SH-SY5Y (cell line): ENCODE measurements around the gene PPL.

Experiments used
- GATA2 ChIP-seq: IDR thresholded peaks from 2 replicates; pipeline ENCODE4 v1.6.1; 2011; ENCODE audit warnings: mild to moderate bottlenecking, low read depth, low read length
- GATA3 ChIP-seq: IDR thresholded peaks from 2 replicates; pipeline ENCODE4 v1.6.1; 2011; ENCODE audit warnings: low read depth, mild to moderate bottlenecking, low read length, moderate library complexity

PPL gene

DNA sequence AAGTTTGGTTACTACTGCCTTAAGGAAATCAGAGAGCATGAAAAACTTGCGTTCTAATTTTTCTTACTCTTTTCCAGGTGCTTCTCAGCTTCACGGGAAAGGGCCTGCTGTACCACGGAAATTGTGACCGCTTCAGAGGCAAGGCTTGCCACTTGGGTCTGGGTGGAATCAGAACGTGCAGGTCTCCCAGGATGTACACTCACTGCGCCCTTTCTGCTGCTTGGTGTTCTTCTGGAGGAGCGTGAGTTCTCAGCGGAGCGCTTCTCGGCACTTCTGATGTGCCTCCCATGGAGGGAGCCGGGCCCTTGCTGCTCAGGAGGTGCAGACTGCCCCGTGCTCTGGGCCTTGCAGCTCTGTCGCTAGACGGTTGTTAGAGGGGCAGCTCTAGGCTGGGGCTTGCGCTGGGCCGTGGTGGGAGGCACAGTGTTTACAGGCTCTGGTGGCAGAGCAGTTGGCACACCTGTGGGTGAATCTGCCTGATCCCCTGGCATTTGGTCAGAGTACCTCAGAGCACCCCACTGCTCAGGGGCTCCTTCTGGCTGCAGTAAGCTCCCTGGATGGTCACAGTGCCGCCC, 56.9 kb downstream of the PPL start:
- TF ChIP-seq GATA2 (no peak), GATA3 (no peak)

DNA sequence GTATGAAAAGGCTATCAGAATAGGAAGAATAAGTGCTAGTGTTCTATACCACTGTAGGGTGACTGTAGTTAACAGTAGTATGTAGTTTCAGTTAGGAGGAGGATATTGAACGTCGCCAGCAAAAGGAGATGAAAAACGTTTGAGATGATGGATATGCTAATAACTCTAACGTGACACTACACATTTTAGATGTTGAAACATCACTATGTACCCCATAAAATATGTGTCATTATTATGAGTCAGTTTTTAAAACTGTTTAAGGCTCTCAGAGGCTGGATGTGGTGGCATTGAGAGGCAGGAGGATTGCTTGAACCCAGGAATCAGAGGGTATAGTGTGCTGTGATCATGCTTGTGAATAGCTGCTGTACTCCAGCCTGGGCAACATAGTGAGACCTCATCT, 57.9 kb downstream of the PPL start:
- no peak for TF ChIP-seq GATA2
- TF ChIP-seq GATA3 = no peak

DNA sequence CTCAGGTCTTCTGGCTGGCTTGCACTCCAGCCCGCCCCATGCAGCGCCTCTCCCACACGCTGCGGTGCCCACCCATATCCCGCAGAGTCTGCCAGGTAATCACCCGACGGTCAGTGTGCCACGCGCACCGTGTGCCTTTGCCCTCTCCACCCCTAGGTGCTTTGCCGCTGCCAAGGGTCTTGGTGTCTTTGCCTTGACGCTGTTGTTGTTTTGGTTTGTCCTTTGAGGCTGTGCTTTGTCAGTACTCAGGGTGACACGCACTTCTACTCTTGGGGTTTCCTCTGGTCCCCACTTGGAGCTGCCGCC, 59.6 kb downstream of the PPL start:
- no peak for TF ChIP-seq GATA2
- TF ChIP-seq GATA3 = no peak

DNA sequence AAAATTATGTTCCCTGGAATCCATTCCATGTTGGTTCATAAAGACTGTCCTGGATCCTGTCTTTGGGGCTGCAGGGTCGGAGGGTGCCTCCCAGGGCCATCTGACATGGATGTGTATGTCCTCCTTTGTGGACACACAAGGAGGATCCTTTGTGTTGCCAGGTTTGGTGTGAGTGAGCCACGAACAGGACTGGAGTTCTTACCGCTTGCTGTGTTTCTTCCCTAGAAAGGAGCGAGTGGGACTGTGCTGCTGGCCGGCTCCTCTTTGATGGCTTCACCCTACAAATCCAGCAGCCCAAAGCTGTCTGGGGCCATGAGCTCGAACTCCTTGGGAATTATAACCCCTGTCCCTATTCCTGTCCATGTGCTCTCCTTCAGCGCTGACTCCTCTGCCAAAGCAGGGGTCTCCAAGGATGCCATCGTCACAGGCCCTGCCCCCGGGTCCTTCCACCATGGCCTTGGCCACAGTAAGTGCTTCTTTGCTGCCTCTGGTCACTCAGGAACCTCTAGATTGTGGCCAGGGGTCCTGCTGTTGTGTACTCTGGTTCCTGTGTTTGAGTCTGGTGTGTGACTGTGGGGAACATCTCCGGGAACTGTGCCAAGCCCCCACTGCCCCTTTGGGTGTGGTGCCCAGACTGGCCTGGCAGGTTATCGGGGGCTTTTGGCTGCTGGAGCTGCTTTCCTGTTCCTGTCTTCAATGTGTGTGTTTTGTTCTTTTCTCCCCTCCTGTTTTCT, 60.1 kb downstream of the PPL start:
- TF ChIP-seq GATA3 = no peak
- no peak for TF ChIP-seq GATA2

GRCh38 chr16:4874666-4875065, 62.3 kb downstream of the PPL start:
- TF ChIP-seq GATA2 (no peak), GATA3 (no peak)

DNA sequence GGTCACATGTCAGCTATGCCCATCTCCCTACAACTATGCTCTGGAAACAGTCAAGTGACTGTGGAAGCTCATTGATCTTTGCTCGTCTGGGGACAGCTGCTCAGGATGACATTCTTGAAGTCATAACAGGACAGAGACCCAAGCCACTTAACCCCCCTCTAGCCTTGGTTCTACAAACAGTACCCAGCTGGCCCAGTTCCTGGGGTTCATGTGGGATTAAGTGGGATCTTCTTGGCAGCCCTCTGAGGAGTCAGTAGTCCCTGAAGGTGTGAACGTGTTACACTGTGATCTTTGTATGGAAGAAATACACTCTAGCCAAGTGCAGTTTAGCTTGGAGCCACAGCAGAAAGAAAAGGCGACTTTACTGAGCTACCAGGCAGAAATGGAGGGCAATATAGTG, 63.9 kb downstream of the PPL start:
- no peak for TF ChIP-seq GATA3
- TF ChIP-seq GATA2 = no peak

DNA sequence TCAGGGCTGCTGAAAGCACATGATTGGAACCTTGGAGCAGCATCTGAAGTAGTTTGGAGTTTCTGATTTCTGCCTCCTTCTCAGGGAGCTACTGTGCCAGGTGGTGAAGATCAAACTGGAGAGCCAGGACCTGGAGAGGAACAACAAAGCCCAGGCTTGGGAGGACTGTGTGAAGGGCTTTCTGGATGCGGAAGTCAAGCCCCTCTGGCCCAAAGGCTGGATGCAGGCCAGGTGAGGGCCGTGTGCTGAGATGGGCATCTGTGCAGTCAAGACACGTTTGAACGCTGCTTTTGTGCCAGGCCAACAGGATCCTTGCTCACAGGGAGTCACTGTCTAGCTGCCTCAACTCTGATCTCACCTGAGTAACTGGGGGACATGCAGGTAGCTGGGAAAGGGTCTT, 65.9 kb downstream of the PPL start:
- TF ChIP-seq GATA2 (no peak), GATA3 (no peak)

- TF ChIP-seq GATA3 (no peak), GATA2 (no peak)
Observed at GRCh38 chr16:4870138-4870671, 66.7 kb downstream of the PPL start.

DNA sequence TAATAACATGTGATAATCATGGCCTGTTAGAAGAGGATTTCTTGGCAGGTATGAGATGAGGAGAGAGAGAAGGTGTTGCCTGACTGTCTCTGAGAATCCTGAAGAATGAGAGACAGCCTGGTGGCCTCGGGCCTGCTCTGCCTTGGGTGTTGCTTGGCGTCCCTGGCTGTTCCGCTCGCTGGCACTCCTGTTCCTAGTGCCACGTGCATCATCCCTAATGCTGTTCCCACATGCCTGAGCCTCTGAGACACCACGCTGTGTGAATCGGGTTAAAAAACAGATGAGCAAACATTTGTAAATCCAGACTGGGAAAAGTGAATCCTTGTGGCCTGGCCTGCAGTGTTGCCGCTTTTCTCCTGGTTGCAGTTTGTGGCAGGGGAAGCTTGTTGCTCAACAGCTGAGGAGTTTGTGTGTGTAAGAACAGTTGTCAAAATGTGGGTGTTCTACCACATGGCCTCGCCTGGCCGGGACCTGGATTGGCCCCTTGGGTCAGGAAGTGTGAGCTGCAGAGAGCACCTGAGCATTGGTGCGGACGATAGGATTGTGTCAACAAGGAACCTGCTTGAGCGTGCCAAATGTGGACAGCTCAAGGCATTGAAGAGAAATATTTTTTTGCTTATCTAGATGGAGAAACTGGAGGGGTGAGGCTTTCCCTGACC, 67.7 kb downstream of the PPL start:
- no peak for TF ChIP-seq GATA3
- no peak for TF ChIP-seq GATA2

- TF ChIP-seq GATA2 (no peak), GATA3 (no peak)
Observed at GRCh38 chr16:4868535-4868934, 68.4 kb downstream of the PPL start.

- no peak for TF ChIP-seq GATA2
- no peak for TF ChIP-seq GATA3
Observed at GRCh38 chr16:4868026-4868425, 68.9 kb downstream of the PPL start.

DNA sequence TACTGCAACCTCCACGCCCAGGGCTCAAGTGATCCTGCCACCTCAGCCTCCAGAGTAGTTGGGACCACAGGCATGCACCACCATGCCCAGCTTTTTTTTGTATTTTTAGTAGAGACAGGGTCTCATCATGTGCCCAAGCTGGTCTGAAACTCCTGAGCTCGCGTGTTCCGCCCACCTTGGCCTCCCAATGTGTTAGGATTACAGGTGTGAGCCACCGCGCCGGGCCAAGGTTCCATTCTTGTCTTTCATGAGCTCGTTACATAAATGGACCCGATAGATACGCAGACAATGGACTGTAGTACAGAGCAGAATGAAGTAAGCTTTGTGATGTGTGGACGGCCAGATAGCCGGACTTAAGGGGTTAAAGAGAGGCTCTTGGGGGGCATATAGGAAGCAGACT, 70.4 kb downstream of the PPL start:
- TF ChIP-seq GATA2 (no peak), GATA3 (no peak)

GRCh38 chr16:4865231-4865860, 71.6 kb downstream of the PPL start:
- TF ChIP-seq GATA2 = no peak
- TF ChIP-seq GATA3 = no peak

- TF ChIP-seq GATA3 (no peak), GATA2 (no peak)
Observed at GRCh38 chr16:4864728-4865127, 72.2 kb downstream of the PPL start.

DNA sequence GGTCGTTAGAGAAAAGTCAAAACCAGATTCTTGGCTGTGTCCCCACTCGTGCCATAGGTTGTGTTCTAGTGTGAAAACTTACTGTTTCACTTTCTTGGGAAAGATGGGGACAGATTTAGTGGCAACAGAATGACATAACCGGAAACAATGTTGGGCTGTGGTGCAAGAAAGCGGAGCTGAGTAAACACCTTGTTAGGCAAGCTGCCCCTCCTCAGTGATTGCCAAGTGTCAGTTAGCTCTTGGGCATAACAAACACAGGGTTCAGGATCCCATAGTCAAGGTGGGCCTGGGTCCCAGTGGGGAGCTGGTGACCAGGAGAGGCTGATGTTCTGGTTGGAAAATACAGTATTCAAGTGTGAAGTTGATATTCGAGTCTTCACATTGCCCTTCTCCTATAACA, 74.3 kb downstream of the PPL start:
- TF ChIP-seq GATA2 (no peak), GATA3 (no peak)
